GM12873 (cell line): Measurements from ENCODE around the gene PRICKLE3.

Experiments
- TF ChIP-seq, protein P1 (sequence below): IDR thresholded peaks from 2 replicates; pipeline ENCODE4 v1.5.1; 2012; ENCODE audit warnings: low read depth, mild to moderate bottlenecking, moderate library complexity, low read length, control low read depth; ENCODE audit not compliant: insufficient read depth; ENCODE audit errors: missing control alignments

The PRICKLE3 gene, protein sequence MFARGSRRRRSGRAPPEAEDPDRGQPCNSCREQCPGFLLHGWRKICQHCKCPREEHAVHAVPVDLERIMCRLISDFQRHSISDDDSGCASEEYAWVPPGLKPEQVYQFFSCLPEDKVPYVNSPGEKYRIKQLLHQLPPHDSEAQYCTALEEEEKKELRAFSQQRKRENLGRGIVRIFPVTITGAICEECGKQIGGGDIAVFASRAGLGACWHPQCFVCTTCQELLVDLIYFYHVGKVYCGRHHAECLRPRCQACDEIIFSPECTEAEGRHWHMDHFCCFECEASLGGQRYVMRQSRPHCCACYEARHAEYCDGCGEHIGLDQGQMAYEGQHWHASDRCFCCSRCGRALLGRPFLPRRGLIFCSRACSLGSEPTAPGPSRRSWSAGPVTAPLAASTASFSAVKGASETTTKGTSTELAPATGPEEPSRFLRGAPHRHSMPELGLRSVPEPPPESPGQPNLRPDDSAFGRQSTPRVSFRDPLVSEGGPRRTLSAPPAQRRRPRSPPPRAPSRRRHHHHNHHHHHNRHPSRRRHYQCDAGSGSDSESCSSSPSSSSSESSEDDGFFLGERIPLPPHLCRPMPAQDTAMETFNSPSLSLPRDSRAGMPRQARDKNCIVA

DNA sequence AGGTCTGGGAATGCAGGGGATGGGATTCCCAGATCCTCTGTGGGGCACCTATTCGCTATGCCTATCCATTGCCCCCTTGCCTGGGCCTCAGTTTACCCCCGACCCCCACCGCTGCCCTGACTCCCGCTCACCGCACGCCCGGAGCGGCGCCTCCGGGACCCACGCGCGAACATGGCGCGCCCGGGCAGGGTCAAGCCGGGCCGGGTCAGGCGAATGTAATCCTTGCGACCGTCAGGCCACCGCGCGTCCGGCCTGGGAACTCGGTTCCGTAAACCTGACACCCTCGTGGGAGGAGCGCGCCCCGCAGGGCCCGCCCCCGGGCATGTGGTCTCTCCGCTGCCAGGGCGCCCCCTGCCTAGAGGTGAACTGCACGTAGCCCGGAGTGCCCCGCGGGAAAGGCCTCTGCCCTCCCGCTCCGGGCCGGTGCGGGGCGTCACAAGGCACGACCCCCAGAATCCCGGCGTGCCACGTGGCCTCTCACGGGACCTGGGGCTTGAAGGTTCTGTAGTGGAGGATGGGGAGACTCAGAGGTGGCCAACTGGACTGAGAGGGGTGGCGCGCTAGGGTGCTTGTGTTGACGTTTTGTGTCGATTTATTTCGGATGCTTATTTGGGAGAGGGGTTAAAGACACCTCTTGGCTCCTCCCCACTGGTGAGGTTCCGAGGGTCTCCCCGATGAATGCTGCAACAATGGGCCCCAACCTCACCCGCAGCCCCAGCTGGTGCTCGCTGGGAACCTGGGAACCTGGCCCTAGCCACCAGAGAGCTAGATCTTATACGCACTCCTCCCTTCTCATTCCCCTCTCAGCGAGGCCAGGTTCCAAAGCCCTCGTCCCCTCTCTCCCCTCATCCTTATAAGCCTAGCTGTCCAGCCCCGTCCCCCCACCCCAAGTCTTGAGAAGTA lies at the start of gene PRICKLE3:
TSS of gene PRICKLE3 (minus strand) at position 249 of the 903 bp plus-strand sequence. CDS start at position 173, 76 bp downstream.
- TF ChIP-seq, protein P1, sequence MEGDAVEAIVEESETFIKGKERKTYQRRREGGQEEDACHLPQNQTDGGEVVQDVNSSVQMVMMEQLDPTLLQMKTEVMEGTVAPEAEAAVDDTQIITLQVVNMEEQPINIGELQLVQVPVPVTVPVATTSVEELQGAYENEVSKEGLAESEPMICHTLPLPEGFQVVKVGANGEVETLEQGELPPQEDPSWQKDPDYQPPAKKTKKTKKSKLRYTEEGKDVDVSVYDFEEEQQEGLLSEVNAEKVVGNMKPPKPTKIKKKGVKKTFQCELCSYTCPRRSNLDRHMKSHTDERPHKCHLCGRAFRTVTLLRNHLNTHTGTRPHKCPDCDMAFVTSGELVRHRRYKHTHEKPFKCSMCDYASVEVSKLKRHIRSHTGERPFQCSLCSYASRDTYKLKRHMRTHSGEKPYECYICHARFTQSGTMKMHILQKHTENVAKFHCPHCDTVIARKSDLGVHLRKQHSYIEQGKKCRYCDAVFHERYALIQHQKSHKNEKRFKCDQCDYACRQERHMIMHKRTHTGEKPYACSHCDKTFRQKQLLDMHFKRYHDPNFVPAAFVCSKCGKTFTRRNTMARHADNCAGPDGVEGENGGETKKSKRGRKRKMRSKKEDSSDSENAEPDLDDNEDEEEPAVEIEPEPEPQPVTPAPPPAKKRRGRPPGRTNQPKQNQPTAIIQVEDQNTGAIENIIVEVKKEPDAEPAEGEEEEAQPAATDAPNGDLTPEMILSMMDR: peak; percentile 41

DNA sequence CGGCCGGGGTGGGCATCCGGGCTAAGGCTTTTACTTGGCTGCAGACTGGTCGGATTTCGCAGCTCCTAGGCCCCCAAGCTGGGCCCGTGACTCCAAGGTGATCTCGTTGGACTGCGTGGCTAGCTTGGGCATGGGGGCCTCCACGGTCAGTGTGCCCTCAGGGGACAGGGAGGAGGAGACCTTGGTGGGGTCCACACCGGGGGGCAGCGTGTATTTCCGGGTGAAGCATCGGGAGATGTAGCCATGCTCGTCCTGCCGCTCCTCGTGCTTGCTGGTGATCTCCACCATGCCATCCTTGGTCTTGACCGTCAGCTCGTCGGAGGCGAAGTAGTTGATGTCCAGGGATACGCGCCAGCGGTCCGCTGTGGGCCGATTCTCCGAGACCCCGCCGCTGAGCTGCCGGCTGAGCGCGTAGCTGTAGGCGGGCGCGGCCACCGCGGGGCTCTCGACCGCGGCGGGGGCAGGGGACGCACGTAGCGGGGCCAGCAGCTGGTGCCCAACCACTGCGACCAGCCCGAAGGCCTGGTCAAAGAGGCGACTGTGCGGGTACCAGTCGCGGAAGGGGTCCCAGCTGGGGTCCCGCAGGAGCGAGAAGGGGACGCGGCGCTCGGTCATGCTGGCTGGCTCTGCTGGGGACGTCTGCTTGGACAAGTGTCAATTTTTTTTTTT lies 47.8 kb upstream of the PRICKLE3 start:
- TF ChIP-seq, protein P1: no peak

DNA sequence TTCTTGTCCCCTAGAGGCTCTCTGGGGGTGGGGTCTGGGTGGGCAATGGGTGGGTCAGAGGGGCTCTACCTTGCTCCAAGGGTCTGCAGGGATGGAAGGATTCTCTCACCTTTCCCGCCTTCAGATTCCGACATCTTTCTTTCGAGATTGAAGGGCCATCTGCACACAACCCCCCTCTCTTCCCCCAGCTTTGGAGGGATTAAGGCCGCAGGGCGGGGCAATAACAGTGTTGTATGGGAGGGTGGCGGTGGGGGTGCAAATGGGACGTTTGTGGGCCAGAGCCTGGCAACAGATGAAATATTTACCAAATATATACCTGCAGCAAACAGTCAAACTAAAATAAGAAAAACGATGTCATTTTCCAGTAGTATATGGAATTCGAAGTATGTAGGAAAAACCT lies 47.0 kb upstream of the PRICKLE3 start, which contains the start of gene CACNA1F:
TSS of gene CACNA1F (minus strand) at position 165 of the 400 bp plus-strand sequence. CDS start at position 134, 31 bp downstream.
- TF ChIP-seq, protein P1: no peak

DNA sequence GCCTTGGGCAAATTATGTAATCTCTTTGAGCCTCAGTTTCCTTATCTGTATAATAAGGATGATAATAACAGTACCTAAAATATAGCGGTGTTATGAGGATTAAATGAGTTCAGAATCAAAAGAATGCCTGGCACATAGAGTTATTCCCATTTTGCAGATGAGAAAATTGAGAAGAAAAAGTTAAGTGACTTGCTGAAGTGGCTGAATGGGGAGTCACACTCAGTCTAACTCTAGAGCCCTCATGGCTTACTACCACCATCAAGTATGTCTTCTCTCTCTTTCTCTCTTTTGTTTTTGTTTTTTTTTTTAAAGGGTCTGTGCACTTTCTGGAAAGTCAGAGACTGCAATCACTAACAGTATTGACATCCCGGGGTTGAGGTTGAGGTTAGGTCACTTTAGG lies 46.4 kb upstream of the PRICKLE3 start:
- TF ChIP-seq, protein P1: no peak

DNA sequence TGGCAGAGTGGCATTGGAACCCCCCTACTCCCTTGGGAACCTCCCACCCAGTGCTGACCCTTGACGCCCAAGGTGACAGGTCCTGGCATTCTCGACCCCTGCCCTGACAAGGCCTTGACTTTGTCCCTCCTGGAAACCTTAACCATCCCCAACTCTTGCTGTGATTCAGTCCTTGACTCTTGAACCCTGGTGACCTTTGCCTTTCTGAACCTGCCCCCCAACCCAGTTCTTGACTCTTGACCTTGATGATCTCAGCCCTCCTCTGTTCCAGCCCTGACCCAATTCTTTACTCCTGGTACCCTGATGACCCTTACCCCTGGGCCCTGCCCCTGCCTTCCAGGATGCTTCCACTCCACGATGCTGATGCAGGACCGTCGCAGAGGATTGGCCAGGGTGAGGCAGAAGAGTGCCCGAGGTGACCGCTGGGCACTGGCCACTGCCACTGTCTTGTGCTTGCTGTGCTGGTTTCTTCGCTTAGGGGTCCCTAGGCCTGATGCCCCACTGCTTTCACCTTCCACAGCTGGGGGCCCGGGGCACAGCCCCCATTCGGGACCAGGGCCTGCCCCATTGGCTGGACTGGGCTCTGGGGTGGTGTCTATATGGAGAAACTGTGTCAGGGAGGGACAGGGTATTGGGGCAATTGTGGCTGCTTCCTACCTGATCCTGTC lies 45.3 kb upstream of the PRICKLE3 start:
- TF ChIP-seq, protein P1: no peak

DNA sequence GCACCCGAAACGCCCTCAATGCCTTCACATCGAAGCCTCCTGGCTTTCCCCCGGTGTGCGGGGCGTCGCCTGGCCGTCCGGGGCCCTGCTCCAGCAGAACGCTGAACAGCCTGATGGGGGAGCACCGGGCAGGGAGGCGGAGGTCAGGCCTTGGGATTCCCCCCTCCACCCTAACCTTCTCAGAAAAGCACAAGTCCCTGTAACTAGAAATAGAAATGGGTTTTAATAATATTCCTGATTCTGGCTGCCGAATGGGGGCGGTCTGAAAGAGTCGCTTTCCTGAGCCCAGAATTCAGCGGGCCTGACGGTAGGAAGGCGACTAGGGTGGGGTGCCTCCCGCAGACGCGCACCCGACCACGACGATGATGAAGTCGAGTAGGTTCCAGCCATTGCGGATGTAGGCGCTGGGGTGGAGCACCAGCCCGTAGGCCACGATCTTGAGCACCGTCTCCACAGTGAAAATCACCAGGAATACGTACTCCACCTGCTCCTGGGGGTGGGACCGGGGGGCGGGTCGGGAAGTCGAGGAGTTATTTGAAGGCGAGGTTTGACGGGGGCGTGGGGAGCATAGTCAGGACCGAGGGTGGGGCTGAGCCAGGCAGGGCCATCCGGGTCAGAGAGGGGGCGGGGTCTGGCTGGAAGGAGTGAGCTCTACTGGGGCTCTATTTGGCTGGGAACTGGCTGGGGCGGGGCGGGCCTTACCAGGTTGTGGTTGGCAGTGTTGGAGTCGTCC lies 44.5 kb upstream of the PRICKLE3 start:
- TF ChIP-seq, protein P1: peak; percentile 34
